HG03457 (cell line): Measurements from ENCODE around the gene CSF1R.

ENCODE experiments used
- ATAC-seq: cut with Tn5 transposase; IDR thresholded peaks from one replicate; pipeline ENCODE4 v1.9.1; 2021; ENCODE audit warnings: moderate number of reproducible peaks; ENCODE audit not compliant: unreplicated experiment

Gene CSF1R

GRCh38 chr5:150085950-150086715, at the start of gene CSF1R:
Gene CSF1R (minus strand): TSS chr5:150086554. CDS start chr5:150086427, 127 bp downstream.
- ATAC-seq: no peak

GRCh38 chr5:150135557-150136304, 49.4 kb upstream of the CSF1R start:
- ATAC-seq: no peak

- no peak for ATAC-seq
These were observed 47.8 kb upstream of the CSF1R start for GRCh38 chr5:150134198-150134588.

- no peak for ATAC-seq
These were observed 47.3 kb upstream of the CSF1R start for GRCh38 chr5:150133581-150134197.

- ATAC-seq: no peak
These were observed 46.4 kb upstream of the CSF1R start for GRCh38 chr5:150132740-150133139.

- no peak for ATAC-seq
These were observed 45.8 kb upstream of the CSF1R start for GRCh38 chr5:150131978-150132694.

- no peak for ATAC-seq
These were observed 45.1 kb upstream of the CSF1R start for GRCh38 chr5:150131461-150131860.

- ATAC-seq: no peak
These were observed 44.2 kb upstream of the CSF1R start for GRCh38 chr5:150130493-150130922.

- no peak for ATAC-seq
These were observed 43.6 kb upstream of the CSF1R start for GRCh38 chr5:150129813-150130492.

- ATAC-seq: no peak
These were observed 43.1 kb upstream of the CSF1R start for GRCh38 chr5:150129454-150129812.

- no peak for ATAC-seq
These were observed 40.5 kb upstream of the CSF1R start for GRCh38 chr5:150126921-150127265.

- ATAC-seq: no peak
These were observed 40.0 kb upstream of the CSF1R start for GRCh38 chr5:150126199-150126920.

- no peak for ATAC-seq
These were observed 39.0 kb upstream of the CSF1R start for GRCh38 chr5:150125334-150125733.

- ATAC-seq: no peak
These were observed 38.2 kb upstream of the CSF1R start for GRCh38 chr5:150124596-150124995.

GRCh38 chr5:150124111-150124557, 37.8 kb upstream of the CSF1R start:
- no peak for ATAC-seq

- no peak for ATAC-seq
These were observed 37.2 kb upstream of the CSF1R start for GRCh38 chr5:150123542-150123941.

GRCh38 chr5:150122536-150123481, 36.5 kb upstream of the CSF1R start:
- ATAC-seq: no peak

GRCh38 chr5:150122158-150122510, 35.8 kb upstream of the CSF1R start:
- no peak for ATAC-seq
